BLaER1 treated with 17β-estradiol and CSF1 and Interleukin-3, amounts not matched to agents 10 nM and 100 nM (cell line): Measurements from ENCODE around the gene PDZRN3.

Experiments used
- H3K27ac ChIP-seq, 11 experiments: shearing (Covaris generic); formaldehyde crosslinking; 2 replicates each; pipeline ENCODE4 v1.8.1; 2022
- H3K27me3 ChIP-seq, 11 experiments: shearing (Covaris generic); formaldehyde crosslinking; 2 replicates each; pipeline ENCODE4 v1.8.1; 2022
- H3K36me3 ChIP-seq, 11 experiments: shearing (Covaris generic); formaldehyde crosslinking; 2 replicates each; pipeline ENCODE4 v1.8.1; 2022
- H3K4me1 ChIP-seq, 10 experiments: shearing (Covaris generic); formaldehyde crosslinking; 2 replicates each; pipeline ENCODE4 v1.8.1; 2022
- H3K4me2 ChIP-seq, 11 experiments: shearing (Covaris generic); formaldehyde crosslinking; 2 replicates each; pipeline ENCODE4 v1.8.1; 2022
- H3K4me3 ChIP-seq, 10 experiments: shearing (Covaris generic); formaldehyde crosslinking; 2 replicates each; pipeline ENCODE4 v1.8.1; 2022
- H3K9ac ChIP-seq, 11 experiments: shearing (Covaris generic); formaldehyde crosslinking; 2 replicates each; pipeline ENCODE4 v1.8.1; 2022
- H3K9me3 ChIP-seq, 11 experiments: shearing (Covaris generic); formaldehyde crosslinking; replicated peaks in 1 of 11; 2 replicates each; pipeline ENCODE4 v1.8.1; 2022
- H4K20me1 ChIP-seq, 11 experiments: shearing (Covaris generic); formaldehyde crosslinking; 2 replicates each; pipeline ENCODE4 v1.8.1; 2022
- Cebpa-rat ChIP-seq, 11 experiments: shearing (Covaris generic); IDR thresholded peaks; 2 replicates each; pipeline ENCODE4 v1.8.1; 2022

PDZRN3 gene

GRCh38 chr3:73401616-73402279 lies 223.0 kb downstream of the PDZRN3 start:
- peaks cover 0 to 13% (median 0%) of the 10 kb centered on the region in 10 experiments; a peak in 4 of 20 replicates for H3K4me1 ChIP-seq
- no peak overlapping the region for H3K27ac ChIP-seq
- H3K9ac ChIP-seq = no peak overlapping the region
- H4K20me1 ChIP-seq = no peaks in the 10 kb centered on the region
- H3K4me2 ChIP-seq = no peak overlapping the region
- no peak overlapping the region for H3K4me3 ChIP-seq
- H3K27me3 ChIP-seq = no peaks in the 10 kb centered on the region
- H3K36me3 ChIP-seq = no peaks in the 10 kb centered on the region
- H3K9me3 ChIP-seq = no peaks in the 10 kb centered on the region
- TF ChIP-seq Cebpa-rat (IDR thresholded peaks at IDR 0.05) = no peak

DNA sequence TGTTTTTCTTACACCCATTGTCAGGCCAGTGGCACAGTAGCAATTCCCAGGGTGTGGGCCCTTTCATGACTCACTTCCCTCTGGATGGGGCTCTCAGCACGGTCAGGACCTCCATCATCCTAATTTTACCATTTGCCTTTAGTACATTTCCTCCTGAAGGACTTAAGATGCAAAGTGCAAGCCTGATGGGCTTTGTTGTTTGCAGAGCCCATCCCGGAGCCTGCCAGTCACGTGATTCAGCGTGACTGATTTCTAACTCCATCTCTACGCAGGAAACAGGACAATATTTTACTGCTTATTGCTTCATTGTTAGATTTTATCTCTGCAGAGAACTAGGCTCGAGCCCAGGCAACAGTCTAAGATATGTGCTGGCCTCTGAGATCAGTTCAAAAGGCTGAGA lies 223.7 kb downstream of the PDZRN3 start:
- H3K4me2 ChIP-seq = 0 out of 22 replicates have a peak overlapping the region, but pooled peaks of 1 of the 11 experiments have one; percentile 8
- no peaks in the 10 kb centered on the region for H3K9me3 ChIP-seq
- no peak overlapping the region for H3K27ac ChIP-seq
- no peak for TF ChIP-seq Cebpa-rat (IDR thresholded peaks at IDR 0.05)
- H3K4me1 ChIP-seq = peaks cover 0 to 13% (median 0%) of the 10 kb centered on the region in 10 experiments; a peak in 4 of 20 replicates
- no peak overlapping the region for H3K9ac ChIP-seq
- H3K27me3 ChIP-seq = no peaks in the 10 kb centered on the region
- no peak overlapping the region for H3K4me3 ChIP-seq
- H4K20me1 ChIP-seq = no peaks in the 10 kb centered on the region
- no peaks in the 10 kb centered on the region for H3K36me3 ChIP-seq

GRCh38 chr3:73399666-73400253 lies 225.0 kb downstream of the PDZRN3 start:
- H3K4me2 ChIP-seq = no peak overlapping the region
- H3K36me3 ChIP-seq = no peaks in the 10 kb centered on the region
- peaks cover 0 to 13% (median 0%) of the 10 kb centered on the region in 10 experiments; a peak in 4 of 20 replicates for H3K4me1 ChIP-seq
- no peak for TF ChIP-seq Cebpa-rat (IDR thresholded peaks at IDR 0.05)
- H3K9ac ChIP-seq = no peak overlapping the region
- no peaks in the 10 kb centered on the region for H3K27me3 ChIP-seq
- H4K20me1 ChIP-seq = no peaks in the 10 kb centered on the region
- H3K4me3 ChIP-seq = no peak overlapping the region
- no peaks in the 10 kb centered on the region for H3K9me3 ChIP-seq
- H3K27ac ChIP-seq = no peak overlapping the region

DNA sequence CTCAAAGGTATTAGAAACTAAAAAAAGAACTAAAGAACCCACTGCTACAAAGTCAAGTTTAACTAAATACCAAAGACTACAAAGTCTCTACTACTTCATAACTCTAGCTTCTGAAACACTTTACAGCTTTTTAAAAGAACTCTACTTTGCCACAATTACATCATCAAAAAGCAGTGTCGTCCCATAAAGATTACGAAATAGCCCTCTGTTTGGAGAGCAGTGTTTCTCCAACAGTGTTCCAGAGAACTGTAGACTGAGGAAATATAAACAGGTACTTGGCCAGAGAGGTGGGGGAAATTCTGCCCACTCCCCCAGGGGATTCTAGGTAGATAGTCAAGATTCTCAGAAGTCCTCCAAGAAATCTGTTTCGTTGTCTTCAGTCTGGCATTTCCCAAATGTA lies 225.6 kb downstream of the PDZRN3 start:
- H3K9ac ChIP-seq = no peak overlapping the region
- TF ChIP-seq Cebpa-rat (IDR thresholded peaks at IDR 0.05) = peak in 3 of 11 experiments; percentile 18 to 50 (median 24); a peak in 2 of 22 replicates
- H3K4me1 ChIP-seq = peaks cover 0 to 13% (median 0%) of the 10 kb centered on the region in 10 experiments; a peak in 4 of 20 replicates
- no peaks in the 10 kb centered on the region for H4K20me1 ChIP-seq
- H3K27me3 ChIP-seq = no peaks in the 10 kb centered on the region
- H3K27ac ChIP-seq = no peak overlapping the region
- no peaks in the 10 kb centered on the region for H3K9me3 ChIP-seq
- H3K4me2 ChIP-seq = peak overlapping the region in 1 of 11 experiments; percentile 23; a peak in 1 of 22 replicates
- no peaks in the 10 kb centered on the region for H3K36me3 ChIP-seq
- no peak overlapping the region for H3K4me3 ChIP-seq

DNA sequence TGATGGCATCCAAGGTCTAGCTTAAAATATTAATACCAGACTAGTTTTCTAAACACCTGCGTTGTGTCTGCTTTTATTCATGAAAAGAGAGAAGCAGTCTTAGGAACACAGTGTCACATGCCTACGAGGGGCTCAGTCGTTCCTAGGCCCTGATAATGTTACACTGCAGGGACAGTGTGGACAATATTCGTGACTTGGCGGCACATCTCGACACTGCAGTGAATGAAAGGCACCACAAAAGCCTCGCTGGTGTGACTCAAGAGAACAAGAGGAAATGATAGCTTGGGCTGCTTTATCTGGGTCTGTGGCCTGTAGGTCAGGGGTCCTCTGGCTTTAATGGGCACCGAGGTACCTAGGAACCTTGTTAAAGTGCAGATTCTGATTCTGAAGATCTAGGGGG lies 226.7 kb downstream of the PDZRN3 start:
- TF ChIP-seq Cebpa-rat (IDR thresholded peaks at IDR 0.05) = no peak
- Histone ChIP-seq H3K4me3 (no peak overlapping the region), H3K4me2 (no peak overlapping the region), H3K4me1 (peaks cover 0 to 13% (median 0%) of the 10 kb centered on the region in 10 experiments; a peak in 4 of 20 replicates), H3K36me3 (no peaks in the 10 kb centered on the region), H4K20me1 (no peaks in the 10 kb centered on the region), H3K27ac (no peak overlapping the region), H3K9ac (no peak overlapping the region), H3K27me3 (no peaks in the 10 kb centered on the region), H3K9me3 (no peaks in the 10 kb centered on the region)

DNA sequence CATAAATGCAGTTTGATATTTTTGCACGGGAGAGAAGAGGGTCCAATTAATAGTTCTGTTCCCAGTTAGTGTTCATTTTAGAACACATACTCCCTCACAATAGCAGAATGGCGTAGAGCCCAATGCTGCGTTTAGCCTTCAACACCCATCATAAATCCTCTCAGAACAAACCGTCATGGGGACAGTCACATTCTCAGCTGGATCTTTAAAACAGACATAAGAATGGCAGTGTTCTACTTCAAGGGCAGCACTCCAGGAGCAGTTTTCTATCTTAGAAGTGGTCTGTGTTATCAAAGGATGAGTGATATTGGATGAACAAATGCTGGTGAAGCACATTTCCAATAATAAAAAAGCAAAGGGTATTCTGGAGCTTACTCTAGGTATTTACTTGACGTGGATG lies 230.5 kb downstream of the PDZRN3 start:
- H3K4me1 ChIP-seq = peaks cover 0 to 6% (median 0%) of the 10 kb centered on the region in 10 experiments; a peak in 2 of 20 replicates
- no peak overlapping the region for H3K27ac ChIP-seq
- no peak overlapping the region for H3K9ac ChIP-seq
- no peaks in the 10 kb centered on the region for H3K9me3 ChIP-seq
- no peaks in the 10 kb centered on the region for H4K20me1 ChIP-seq
- no peaks in the 10 kb centered on the region for H3K36me3 ChIP-seq
- no peaks in the 10 kb centered on the region for H3K27me3 ChIP-seq
- no peak for TF ChIP-seq Cebpa-rat (IDR thresholded peaks at IDR 0.05)
- H3K4me3 ChIP-seq = no peak overlapping the region
- H3K4me2 ChIP-seq = no peak overlapping the region

- Histone ChIP-seq H3K4me2 (no peak overlapping the region), H3K27me3 (no peaks in the 10 kb centered on the region), H3K27ac (no peak overlapping the region), H3K4me1 (no peaks in the 10 kb centered on the region), H3K9ac (no peak overlapping the region), H3K4me3 (no peak overlapping the region), H3K36me3 (no peaks in the 10 kb centered on the region), H4K20me1 (no peaks in the 10 kb centered on the region), H3K9me3 (no peaks in the 10 kb centered on the region)
- no peak for TF ChIP-seq Cebpa-rat (IDR thresholded peaks at IDR 0.05)
Observed at GRCh38 chr3:73393005-73393404, 231.7 kb downstream of the PDZRN3 start.

- Histone ChIP-seq H3K4me1 (no peaks in the 10 kb centered on the region), H4K20me1 (no peaks in the 10 kb centered on the region), H3K4me2 (no peak overlapping the region), H3K27me3 (no peaks in the 10 kb centered on the region), H3K27ac (no peak overlapping the region), H3K9me3 (no peaks in the 10 kb centered on the region), H3K9ac (no peak overlapping the region), H3K4me3 (no peak overlapping the region), H3K36me3 (no peaks in the 10 kb centered on the region)
- TF ChIP-seq Cebpa-rat (IDR thresholded peaks at IDR 0.05) = no peak
Observed at GRCh38 chr3:73391984-73392383, 232.8 kb downstream of the PDZRN3 start.

- H3K4me2 ChIP-seq = no peak overlapping the region
- no peak overlapping the region for H3K9ac ChIP-seq
- no peaks in the 10 kb centered on the region for H3K36me3 ChIP-seq
- no peaks in the 10 kb centered on the region for H3K4me1 ChIP-seq
- no peak for TF ChIP-seq Cebpa-rat (IDR thresholded peaks at IDR 0.05)
- H3K27me3 ChIP-seq = no peaks in the 10 kb centered on the region
- no peak overlapping the region for H3K27ac ChIP-seq
- H4K20me1 ChIP-seq = no peaks in the 10 kb centered on the region
- H3K4me3 ChIP-seq = no peak overlapping the region
- peaks cover 0 to 7% (median 2%) of the 10 kb centered on the region in 11 experiments; a peak in 7 of 22 replicates for H3K9me3 ChIP-seq
Observed at GRCh38 chr3:73389928-73390327, 234.8 kb downstream of the PDZRN3 start.
